ENCODE results near the gene CHMP5. TPM values are rescaled to one million over a fixed set of nuclear protein-coding genes. Genes with fewer than 3 reads are reported as not detected.

CHMP5 gene
- total and polyA plus RNA-seq, 10 of the 15 experiments (the other 5 are each of a cell fraction or from before 2014, with no cell fraction given) = 40.3 to 179 (median 78.6) TPM

GRCh38 chr9:33285502-33285901 is 20.7 kb downstream of the CHMP5 start (continued):
- TF ChIP-seq, protein P1, sequence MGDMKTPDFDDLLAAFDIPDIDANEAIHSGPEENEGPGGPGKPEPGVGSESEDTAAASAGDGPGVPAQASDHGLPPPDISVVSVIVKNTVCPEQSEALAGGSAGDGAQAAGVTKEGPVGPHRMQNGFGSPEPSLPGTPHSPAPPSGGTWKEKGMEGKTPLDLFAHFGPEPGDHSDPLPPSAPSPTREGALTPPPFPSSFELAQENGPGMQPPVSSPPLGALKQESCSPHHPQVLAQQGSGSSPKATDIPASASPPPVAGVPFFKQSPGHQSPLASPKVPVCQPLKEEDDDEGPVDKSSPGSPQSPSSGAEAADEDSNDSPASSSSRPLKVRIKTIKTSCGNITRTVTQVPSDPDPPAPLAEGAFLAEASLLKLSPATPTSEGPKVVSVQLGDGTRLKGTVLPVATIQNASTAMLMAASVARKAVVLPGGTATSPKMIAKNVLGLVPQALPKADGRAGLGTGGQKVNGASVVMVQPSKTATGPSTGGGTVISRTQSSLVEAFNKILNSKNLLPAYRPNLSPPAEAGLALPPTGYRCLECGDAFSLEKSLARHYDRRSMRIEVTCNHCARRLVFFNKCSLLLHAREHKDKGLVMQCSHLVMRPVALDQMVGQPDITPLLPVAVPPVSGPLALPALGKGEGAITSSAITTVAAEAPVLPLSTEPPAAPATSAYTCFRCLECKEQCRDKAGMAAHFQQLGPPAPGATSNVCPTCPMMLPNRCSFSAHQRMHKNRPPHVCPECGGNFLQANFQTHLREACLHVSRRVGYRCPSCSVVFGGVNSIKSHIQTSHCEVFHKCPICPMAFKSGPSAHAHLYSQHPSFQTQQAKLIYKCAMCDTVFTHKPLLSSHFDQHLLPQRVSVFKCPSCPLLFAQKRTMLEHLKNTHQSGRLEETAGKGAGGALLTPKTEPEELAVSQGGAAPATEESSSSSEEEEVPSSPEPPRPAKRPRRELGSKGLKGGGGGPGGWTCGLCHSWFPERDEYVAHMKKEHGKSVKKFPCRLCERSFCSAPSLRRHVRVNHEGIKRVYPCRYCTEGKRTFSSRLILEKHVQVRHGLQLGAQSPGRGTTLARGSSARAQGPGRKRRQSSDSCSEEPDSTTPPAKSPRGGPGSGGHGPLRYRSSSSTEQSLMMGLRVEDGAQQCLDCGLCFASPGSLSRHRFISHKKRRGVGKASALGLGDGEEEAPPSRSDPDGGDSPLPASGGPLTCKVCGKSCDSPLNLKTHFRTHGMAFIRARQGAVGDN (IDR thresholded peaks at IDR 0.05) = no peak

- H2AFZ ChIP-seq (ENCODE audit: control insufficient read depth, low read depth, low read length) = no peak overlapping the region
- SMC1A ChIA-PET (ENCODE audit: uncharacterized antibody, unreplicated experiment) = interaction anchor here (0.8 to 1.8 kb wide), 12 partner anchors 9 to 179 kb away, joined by 3 to 19 read pairs (median 4); partner anchors contain the start of gene BAG1
- H3K4me1 ChIP-seq (ENCODE audit: control insufficient read depth, insufficient read depth, low read length) = peaks cover 4% of the 10 kb centered on the region
- POLR2A ChIA-PET = interaction anchor here (1.2 to 1.4 kb wide), 2 partner anchors 14 to 21 kb away, joined by 3 to 4 read pairs; no protein-coding TSS in a partner anchor
- DNase-seq (ENCODE audit: low read depth, low spot score) = no peak
- H3K27ac ChIP-seq (ENCODE audit: control insufficient read depth, insufficient read depth) = no peak overlapping the region
- H3K4me3 ChIP-seq = no peak overlapping the region
- ATAC-seq = peak; percentile 10
- no peaks in the 10 kb centered on the region for H3K27me3 ChIP-seq (replicated peaks in 1 of 2; ENCODE audit: control insufficient read depth in 2 of 2, insufficient read depth in 2 of 2, low read length in 1 of 2)
- in situ Hi-C loops (cut with MboI) = no loop called here
- H3K79me2 ChIP-seq (ENCODE audit: control insufficient read depth, insufficient read depth, low read length) = peaks cover 19% of the 10 kb centered on the region
- CTCF ChIA-PET = interaction anchor here (0.6 to 3.5 kb wide), 32 partner anchors 9 to 261 kb away, joined by 3 to 32 read pairs (median 4); no protein-coding TSS in a partner anchor
- H3K9me3 ChIP-seq (replicated peaks; ENCODE audit: control insufficient read depth, insufficient read depth, low read length) = no peaks in the 10 kb centered on the region
- no TSS peak for BruUV-seq (replicated peaks)
- peak; percentile 41 for FAIRE-seq
- RAD21 ChIA-PET (ENCODE audit: unreplicated experiment) = interaction anchor here (0.9 to 1.8 kb wide), 10 partner anchors 9 to 205 kb away, joined by 3 to 13 read pairs (median 4); partner anchors contain the start of gene AQP3
- H4K20me1 ChIP-seq (ENCODE audit: control insufficient read depth, insufficient read depth) = no peaks in the 10 kb centered on the region
- WGBS (ENCODE audit: insufficient coverage, insufficient replicate concordance, low lambda C conversion rate, missing lambda C conversion rate) = 51% methylated on average over 4 of the region's 4 CpGs
- H3K9ac ChIP-seq (ENCODE audit: control insufficient read depth, insufficient read depth, low read length) = no peak overlapping the region
- intact Hi-C loops (cut with micrococcal nuclease; ENCODE audit: unreplicated experiment) = loop anchor here (10.0 kb wide), 1 partner anchor 168 kb away; no protein-coding TSS in a partner anchor
- no peak overlapping the region for H3K4me2 ChIP-seq (ENCODE audit: control insufficient read depth, insufficient read depth)
- peaks cover 0 to 2% of the 10 kb centered on the region in 2 experiments; a peak in 1 of 4 replicates for H3K36me3 ChIP-seq (ENCODE audit: control insufficient read depth in 2 of 2, insufficient read depth in 2 of 2, low read length in 1 of 2)
- TF ChIP-seq, protein P2, sequence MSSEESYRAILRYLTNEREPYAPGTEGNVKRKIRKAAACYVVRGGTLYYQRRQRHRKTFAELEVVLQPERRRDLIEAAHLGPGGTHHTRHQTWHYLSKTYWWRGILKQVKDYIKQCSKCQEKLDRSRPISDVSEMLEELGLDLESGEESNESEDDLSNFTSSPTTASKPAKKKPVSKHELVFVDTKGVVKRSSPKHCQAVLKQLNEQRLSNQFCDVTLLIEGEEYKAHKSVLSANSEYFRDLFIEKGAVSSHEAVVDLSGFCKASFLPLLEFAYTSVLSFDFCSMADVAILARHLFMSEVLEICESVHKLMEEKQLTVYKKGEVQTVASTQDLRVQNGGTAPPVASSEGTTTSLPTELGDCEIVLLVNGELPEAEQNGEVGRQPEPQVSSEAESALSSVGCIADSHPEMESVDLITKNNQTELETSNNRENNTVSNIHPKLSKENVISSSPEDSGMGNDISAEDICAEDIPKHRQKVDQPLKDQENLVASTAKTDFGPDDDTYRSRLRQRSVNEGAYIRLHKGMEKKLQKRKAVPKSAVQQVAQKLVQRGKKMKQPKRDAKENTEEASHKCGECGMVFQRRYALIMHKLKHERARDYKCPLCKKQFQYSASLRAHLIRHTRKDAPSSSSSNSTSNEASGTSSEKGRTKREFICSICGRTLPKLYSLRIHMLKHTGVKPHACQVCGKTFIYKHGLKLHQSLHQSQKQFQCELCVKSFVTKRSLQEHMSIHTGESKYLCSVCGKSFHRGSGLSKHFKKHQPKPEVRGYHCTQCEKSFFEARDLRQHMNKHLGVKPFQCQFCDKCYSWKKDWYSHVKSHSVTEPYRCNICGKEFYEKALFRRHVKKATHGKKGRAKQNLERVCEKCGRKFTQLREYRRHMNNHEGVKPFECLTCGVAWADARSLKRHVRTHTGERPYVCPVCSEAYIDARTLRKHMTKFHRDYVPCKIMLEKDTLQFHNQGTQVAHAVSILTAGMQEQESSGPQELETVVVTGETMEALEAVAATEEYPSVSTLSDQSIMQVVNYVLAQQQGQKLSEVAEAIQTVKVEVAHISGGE (CRISPR knock-in tag; IDR thresholded peaks at IDR 0.05) = no peak
- TF ChIP-seq SIN3A (IDR thresholded peaks at IDR 0.05; ENCODE audit: low read depth, low read length) = no peak
- peak; percentile 56; the same call in 1 of the 2 replicates for TF ChIP-seq RB1 (IDR thresholded peaks at IDR 0.05; ENCODE audit: borderline replicate concordance)
- TF ChIP-seq POLR2AphosphoS2 (IDR thresholded peaks at IDR 0.05; ENCODE audit: low read depth, low read length) = no peak
- no peak for TF ChIP-seq GATAD2B (conservative IDR thresholded peaks at IDR 0.05; ENCODE audit: low read depth)
- peak; percentile 54; the same call in 1 of the 2 replicates for TF ChIP-seq SMARCA5 (IDR thresholded peaks at IDR 0.05)
- peak; percentile 95 for TF ChIP-seq RAD21 (IDR thresholded peaks at IDR 0.05; ENCODE audit: insufficient read depth, low read depth, low read length)
- peak; percentile 31; the same call in 1 of the 3 replicates for TF ChIP-seq POU2F2 (IDR thresholded peaks at IDR 0.05; ENCODE audit: borderline replicate concordance, low read depth, low read length)
- TF ChIP-seq NR2C2 (IDR thresholded peaks at IDR 0.05; ENCODE audit: borderline replicate concordance, control insufficient read depth, insufficient read length, low read depth) = no peak
- TF ChIP-seq, protein P3, sequence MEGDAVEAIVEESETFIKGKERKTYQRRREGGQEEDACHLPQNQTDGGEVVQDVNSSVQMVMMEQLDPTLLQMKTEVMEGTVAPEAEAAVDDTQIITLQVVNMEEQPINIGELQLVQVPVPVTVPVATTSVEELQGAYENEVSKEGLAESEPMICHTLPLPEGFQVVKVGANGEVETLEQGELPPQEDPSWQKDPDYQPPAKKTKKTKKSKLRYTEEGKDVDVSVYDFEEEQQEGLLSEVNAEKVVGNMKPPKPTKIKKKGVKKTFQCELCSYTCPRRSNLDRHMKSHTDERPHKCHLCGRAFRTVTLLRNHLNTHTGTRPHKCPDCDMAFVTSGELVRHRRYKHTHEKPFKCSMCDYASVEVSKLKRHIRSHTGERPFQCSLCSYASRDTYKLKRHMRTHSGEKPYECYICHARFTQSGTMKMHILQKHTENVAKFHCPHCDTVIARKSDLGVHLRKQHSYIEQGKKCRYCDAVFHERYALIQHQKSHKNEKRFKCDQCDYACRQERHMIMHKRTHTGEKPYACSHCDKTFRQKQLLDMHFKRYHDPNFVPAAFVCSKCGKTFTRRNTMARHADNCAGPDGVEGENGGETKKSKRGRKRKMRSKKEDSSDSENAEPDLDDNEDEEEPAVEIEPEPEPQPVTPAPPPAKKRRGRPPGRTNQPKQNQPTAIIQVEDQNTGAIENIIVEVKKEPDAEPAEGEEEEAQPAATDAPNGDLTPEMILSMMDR (IDR thresholded peaks at IDR 0.05 in 2 of 3, conservative IDR thresholded peaks at IDR 0.05 in 1 of 3; ENCODE audit: control insufficient read depth in 2 of 3, extremely low read depth in 1 of 3, insufficient read depth in 1 of 3, low read depth in 3 of 3, low read length in 3 of 3) = peak; percentile 70 to 88 (median 78)
These were observed 22.2 kb downstream of the CHMP5 start for GRCh38 chr9:33287087-33287490.
